Astrocyte of the spinal cord (primary cell): ENCODE results near the gene HYAL1.
A peak's percentile ranks its signal among the peaks of the same experiment; 100 is the strongest.

Experiments used
- DNase-seq: peaks from one replicate; pipeline ENCODE4 v3.0.0; 2011; ENCODE audit warnings: low read depth, low spot score
- H3K4me3 ChIP-seq: 2 replicates; pipeline ENCODE4 v1.5.1; 2011; ENCODE audit warnings: low read depth, mild to moderate bottlenecking, low read length, moderate library complexity
- CTCF ChIP-seq: IDR thresholded peaks from 2 replicates; pipeline ENCODE4 v1.5.1; 2012; ENCODE audit warnings: low read depth, mild to moderate bottlenecking, low read length, inconsistent platforms
- in situ Hi-C: cut with HindIII; loops from 2 replicates; pipeline ENCODE4 v1.10.0; 2017; ENCODE audit warnings: low sequenced_read_pairs

Gene HYAL1

GRCh38 chr3:50333744-50334328 lies 30.5 kb upstream of the HYAL1 start:
- in situ Hi-C loops, result no loop called here

GRCh38 chr3:50331364-50331907 lies 28.1 kb upstream of the HYAL1 start:
- TF ChIP-seq CTCF, result no peak
- H3K4me3 ChIP-seq, result no peak overlapping the region
- in situ Hi-C loops, result no loop called here

More at GRCh38 chr3:50333744-50334328, 30.5 kb upstream of the HYAL1 start:
- no peak for TF ChIP-seq CTCF
- peak; percentile 62 for DNase-seq
- H3K4me3 ChIP-seq, result no peak overlapping the region

GRCh38 chr3:50330330-50330729 lies 27.0 kb upstream of the HYAL1 start:
- TF ChIP-seq CTCF, result no peak
- DNase-seq, result no peak
- in situ Hi-C loops, result no loop called here

More at GRCh38 chr3:50331364-50331907, 28.1 kb upstream of the HYAL1 start:
- DNase-seq, result no peak

GRCh38 chr3:50327943-50328691 lies 24.7 kb upstream of the HYAL1 start, which contains the start of gene TUSC2:
Gene TUSC2 (minus strand): TSS chr3:50328223. CDS start chr3:50328099, 124 bp downstream.
- H3K4me3 ChIP-seq, result peak within 1 kb of the TSS; percentile 88
- no peak for TF ChIP-seq CTCF
- DNase-seq, result peak; percentile 96
- in situ Hi-C loops, result no loop called here

More at GRCh38 chr3:50330330-50330729, 27.0 kb upstream of the HYAL1 start:
- no peak overlapping the region for H3K4me3 ChIP-seq

GRCh38 chr3:50327129-50327528 lies 23.8 kb upstream of the HYAL1 start:
- H3K4me3 ChIP-seq, result peak overlapping the region; percentile 88
- TF ChIP-seq CTCF, result no peak
- DNase-seq, result no peak
- in situ Hi-C loops, result no loop called here

- no peak for TF ChIP-seq CTCF
- in situ Hi-C loops, result no loop called here
- H3K4me3 ChIP-seq, result no peak overlapping the region
- no peak for DNase-seq
These were observed 22.8 kb upstream of the HYAL1 start for GRCh38 chr3:50326182-50326541.
